ENCODE measurements around the gene NRAS.
A peak's percentile ranks its signal among the peaks of the same experiment; 100 is the strongest.

The NRAS gene

GRCh38 chr1:114723915-114724314 is 7.3 kb upstream of the NRAS start:
- H3K4me3 ChIP-seq (ENCODE audit: low read length) = no peak overlapping the region
- H3K27ac ChIP-seq (ENCODE audit: low read depth, low read length) = no peak overlapping the region
- no peak overlapping the region for H3K9ac ChIP-seq (ENCODE audit: low read depth, low read length)
- 100% methylated on average over 1 of the region's 1 CpG for WGBS
- H3K4me1 ChIP-seq (ENCODE audit: insufficient read depth, low read length) = no peaks in the 10 kb centered on the region
- peaks cover 100% of the 10 kb centered on the region for H3K36me3 ChIP-seq (ENCODE audit: insufficient read depth, low read length)
- no peaks in the 10 kb centered on the region for H3K27me3 ChIP-seq (ENCODE audit: insufficient read depth, low read length)
- no peaks in the 10 kb centered on the region for H3K9me3 ChIP-seq (ENCODE audit: insufficient read depth, low read depth, low read length)

GRCh38 chr1:114723457-114723856 is 6.9 kb upstream of the NRAS start:
- Histone ChIP-seq H3K9me3 (ENCODE audit: insufficient read depth, low read depth, low read length) (no peaks in the 10 kb centered on the region), H3K9ac (ENCODE audit: low read depth, low read length) (no peak overlapping the region), H3K27me3 (ENCODE audit: insufficient read depth, low read length) (no peaks in the 10 kb centered on the region), H3K36me3 (ENCODE audit: insufficient read depth, low read length) (peaks cover 100% of the 10 kb centered on the region), H3K27ac (ENCODE audit: low read depth, low read length) (no peak overlapping the region), H3K4me1 (ENCODE audit: insufficient read depth, low read length) (no peaks in the 10 kb centered on the region), H3K4me3 (ENCODE audit: low read length) (no peak overlapping the region)
- WGBS = 0% methylated on average over 1 of the region's 1 CpG

- Histone ChIP-seq H3K4me1 (ENCODE audit: insufficient read depth, low read length) (peaks cover 9% of the 10 kb centered on the region; the same call in 1 of the 2 replicates), H3K36me3 (ENCODE audit: insufficient read depth, low read length) (peaks cover 88% of the 10 kb centered on the region), H3K27ac (ENCODE audit: low read depth, low read length) (no peak overlapping the region), H3K9me3 (ENCODE audit: insufficient read depth, low read depth, low read length) (no peaks in the 10 kb centered on the region), H3K9ac (ENCODE audit: low read depth, low read length) (no peak overlapping the region), H3K27me3 (ENCODE audit: insufficient read depth, low read length) (no peaks in the 10 kb centered on the region), H3K4me3 (ENCODE audit: low read length) (no peak overlapping the region)
- 93% methylated on average over 4 of the region's 4 CpGs for WGBS
Observed at GRCh38 chr1:114720492-114720891, 3.9 kb upstream of the NRAS start.

GRCh38 chr1:114719424-114719787 is 2.8 kb upstream of the NRAS start:
- Histone ChIP-seq H3K9ac (ENCODE audit: low read depth, low read length) (no peak overlapping the region), H3K9me3 (ENCODE audit: insufficient read depth, low read depth, low read length) (no peaks in the 10 kb centered on the region), H3K4me1 (ENCODE audit: insufficient read depth, low read length) (peaks cover 12% of the 10 kb centered on the region; the same call in 1 of the 2 replicates), H3K27ac (ENCODE audit: low read depth, low read length) (no peak overlapping the region), H3K36me3 (ENCODE audit: insufficient read depth, low read length) (peaks cover 87% of the 10 kb centered on the region), H3K27me3 (ENCODE audit: insufficient read depth, low read length) (no peaks in the 10 kb centered on the region), H3K4me3 (ENCODE audit: low read length) (no peak overlapping the region)
- 96% methylated on average over 3 of the region's 3 CpGs for WGBS

GRCh38 chr1:114718661-114719423 is 2.3 kb upstream of the NRAS start:
- Histone ChIP-seq H3K4me1 (ENCODE audit: insufficient read depth, low read length) (peaks cover 12% of the 10 kb centered on the region; the same call in 1 of the 2 replicates), H3K36me3 (ENCODE audit: insufficient read depth, low read length) (peaks cover 87% of the 10 kb centered on the region), H3K9ac (ENCODE audit: low read depth, low read length) (no peak overlapping the region), H3K9me3 (ENCODE audit: insufficient read depth, low read depth, low read length) (no peaks in the 10 kb centered on the region), H3K27me3 (ENCODE audit: insufficient read depth, low read length) (no peaks in the 10 kb centered on the region), H3K27ac (ENCODE audit: low read depth, low read length) (no peak overlapping the region), H3K4me3 (ENCODE audit: low read length) (no peak overlapping the region)
- WGBS = 92% methylated on average over 11 of the region's 11 CpGs

GRCh38 chr1:114715952-114716303 is 643 bp downstream of the NRAS start:
- peak overlapping the region; percentile 89 for H3K4me3 ChIP-seq (ENCODE audit: low read length)

GRCh38 chr1:114712977-114713376 is 3.6 kb downstream of the NRAS start:
- Histone ChIP-seq H3K36me3 (ENCODE audit: insufficient read depth, low read length) (peaks cover 82% of the 10 kb centered on the region), H3K9me3 (ENCODE audit: insufficient read depth, low read depth, low read length) (no peaks in the 10 kb centered on the region), H3K4me3 (ENCODE audit: low read length) (no peak overlapping the region), H3K27me3 (ENCODE audit: insufficient read depth, low read length) (no peaks in the 10 kb centered on the region), H3K27ac (ENCODE audit: low read depth, low read length) (no peak overlapping the region), H3K9ac (ENCODE audit: low read depth, low read length) (no peak overlapping the region), H3K4me1 (ENCODE audit: insufficient read depth, low read length) (peaks cover 12% of the 10 kb centered on the region; the same call in 1 of the 2 replicates)
- 95% methylated on average over 4 of the region's 4 CpGs for WGBS

More at GRCh38 chr1:114715952-114716303, 643 bp downstream of the NRAS start:
- H3K36me3 ChIP-seq (ENCODE audit: insufficient read depth, low read length) = peaks cover 86% of the 10 kb centered on the region
- H3K9me3 ChIP-seq (ENCODE audit: insufficient read depth, low read depth, low read length) = no peaks in the 10 kb centered on the region
- H3K9ac ChIP-seq (ENCODE audit: low read depth, low read length) = peak overlapping the region; percentile 97
- peak overlapping the region; percentile 81 for H3K27ac ChIP-seq (ENCODE audit: low read depth, low read length)
- no peaks in the 10 kb centered on the region for H3K27me3 ChIP-seq (ENCODE audit: insufficient read depth, low read length)
- peaks cover 12% of the 10 kb centered on the region; the same call in 1 of the 2 replicates for H3K4me1 ChIP-seq (ENCODE audit: insufficient read depth, low read length)
- 37% methylated on average over 3 of the region's 4 CpGs for WGBS

GRCh38 chr1:114710360-114710759 is 6.2 kb downstream of the NRAS start:
- peaks cover 94% of the 10 kb centered on the region for H3K36me3 ChIP-seq (ENCODE audit: insufficient read depth, low read length)
- no peaks in the 10 kb centered on the region for H3K9me3 ChIP-seq (ENCODE audit: insufficient read depth, low read depth, low read length)
- no peak overlapping the region for H3K9ac ChIP-seq (ENCODE audit: low read depth, low read length)
- 97% methylated on average over 3 of the region's 3 CpGs for WGBS
- no peaks in the 10 kb centered on the region for H3K27me3 ChIP-seq (ENCODE audit: insufficient read depth, low read length)
- H3K27ac ChIP-seq (ENCODE audit: low read depth, low read length) = no peak overlapping the region
- peaks cover 2% of the 10 kb centered on the region; the same call in 1 of the 2 replicates for H3K4me1 ChIP-seq (ENCODE audit: insufficient read depth, low read length)
- no peak overlapping the region for H3K4me3 ChIP-seq (ENCODE audit: low read length)

- Histone ChIP-seq H3K4me1 (ENCODE audit: insufficient read depth, low read length) (no peaks in the 10 kb centered on the region), H3K27ac (ENCODE audit: low read depth, low read length) (no peak overlapping the region), H3K36me3 (ENCODE audit: insufficient read depth, low read length) (peaks cover 70% of the 10 kb centered on the region), H3K9me3 (ENCODE audit: insufficient read depth, low read depth, low read length) (no peaks in the 10 kb centered on the region), H3K27me3 (ENCODE audit: insufficient read depth, low read length) (no peaks in the 10 kb centered on the region), H3K9ac (ENCODE audit: low read depth, low read length) (no peak overlapping the region), H3K4me3 (ENCODE audit: low read length) (no peak overlapping the region)
- over 99% methylated on average over 2 of the region's 2 CpGs for whole genome bisulfite sequencing
Observed at GRCh38 chr1:114707604-114708003, 9.0 kb downstream of the NRAS start.

- Histone ChIP-seq H3K27ac (ENCODE audit: low read depth, low read length) (no peak overlapping the region), H3K9ac (ENCODE audit: low read depth, low read length) (no peak overlapping the region), H3K36me3 (ENCODE audit: insufficient read depth, low read length) (peaks cover 31% of the 10 kb centered on the region), H3K27me3 (ENCODE audit: insufficient read depth, low read length) (peaks cover 7% of the 10 kb centered on the region), H3K9me3 (ENCODE audit: insufficient read depth, low read depth, low read length) (no peaks in the 10 kb centered on the region), H3K4me1 (ENCODE audit: insufficient read depth, low read length) (no peaks in the 10 kb centered on the region), H3K4me3 (ENCODE audit: low read length) (no peak overlapping the region)
- WGBS = 96% methylated on average over 1 of the region's 1 CpG
Observed at GRCh38 chr1:114703242-114703641, 13.3 kb downstream of the NRAS start.

- Histone ChIP-seq H3K9me3 (ENCODE audit: insufficient read depth, low read depth, low read length) (no peaks in the 10 kb centered on the region), H3K4me3 (ENCODE audit: low read length) (no peak overlapping the region), H3K27ac (ENCODE audit: low read depth, low read length) (no peak overlapping the region), H3K4me1 (ENCODE audit: insufficient read depth, low read length) (no peaks in the 10 kb centered on the region), H3K27me3 (ENCODE audit: insufficient read depth, low read length) (peaks cover 7% of the 10 kb centered on the region), H3K9ac (ENCODE audit: low read depth, low read length) (no peak overlapping the region), H3K36me3 (ENCODE audit: insufficient read depth, low read length) (peaks cover 26% of the 10 kb centered on the region)
- WGBS = 96% methylated on average over 4 of the region's 5 CpGs
Observed at GRCh38 chr1:114702737-114703136, 13.8 kb downstream of the NRAS start.

All from HUES64 (cell line).